GM12864 (cell line): ENCODE measurements around the gene ABLIM2.
"Not testable (repeated sequence)": the region's sequence is repeated elsewhere in the genome, so short reads cannot be mapped to it uniquely, and the experiment has no call there.

ENCODE experiments used
- DNase-seq: peaks from one replicate; pipeline ENCODE4 v3.0.0-alpha.2; 2011; ENCODE audit warnings: low read depth
- H3K4me3 ChIP-seq: 2 replicates; pipeline ENCODE4 v1.5.1; 2011; ENCODE audit warnings: mild to moderate bottlenecking, low read depth, low read length, control low read depth
- CTCF ChIP-seq: IDR thresholded peaks from 2 replicates; pipeline ENCODE4 v1.5.1; 2011; ENCODE audit warnings: low read depth, mild to moderate bottlenecking, moderate library complexity, low read length, control low read depth, inconsistent platforms; ENCODE audit errors: missing control alignments

The ABLIM2 gene

GRCh38 chr4:7955393-7955792 lies 203.2 kb downstream of the ABLIM2 start:
- H3K4me3 ChIP-seq: no peak overlapping the region
- DNase-seq: no peak
- no peak for TF ChIP-seq CTCF

DNA sequence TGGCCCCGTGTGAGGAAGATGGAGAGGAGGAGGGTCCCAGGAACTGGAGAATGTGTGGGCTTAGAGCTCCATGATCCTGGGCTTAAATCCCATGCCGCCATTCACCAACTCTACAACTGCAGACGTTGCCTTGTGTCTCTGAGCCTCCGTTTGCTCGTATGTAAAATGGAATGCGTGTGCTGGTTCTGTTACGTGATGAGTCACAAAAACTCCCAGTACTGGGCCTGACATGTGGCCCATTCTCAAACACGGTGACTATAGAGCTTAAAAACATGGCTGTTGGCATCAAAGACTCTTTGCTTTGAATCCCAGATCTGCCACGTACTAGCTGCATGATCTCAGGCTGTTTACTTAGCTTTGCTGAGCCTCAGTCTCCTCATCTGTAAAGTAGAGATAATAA lies 206.0 kb downstream of the ABLIM2 start:
- no peak for TF ChIP-seq CTCF
- DNase-seq: no peak
- no peak overlapping the region for H3K4me3 ChIP-seq

GRCh38 chr4:7950301-7951092 lies 208.1 kb downstream of the ABLIM2 start:
- DNase-seq: no peak
- TF ChIP-seq CTCF: no peak
- H3K4me3 ChIP-seq: no peak overlapping the region

DNA sequence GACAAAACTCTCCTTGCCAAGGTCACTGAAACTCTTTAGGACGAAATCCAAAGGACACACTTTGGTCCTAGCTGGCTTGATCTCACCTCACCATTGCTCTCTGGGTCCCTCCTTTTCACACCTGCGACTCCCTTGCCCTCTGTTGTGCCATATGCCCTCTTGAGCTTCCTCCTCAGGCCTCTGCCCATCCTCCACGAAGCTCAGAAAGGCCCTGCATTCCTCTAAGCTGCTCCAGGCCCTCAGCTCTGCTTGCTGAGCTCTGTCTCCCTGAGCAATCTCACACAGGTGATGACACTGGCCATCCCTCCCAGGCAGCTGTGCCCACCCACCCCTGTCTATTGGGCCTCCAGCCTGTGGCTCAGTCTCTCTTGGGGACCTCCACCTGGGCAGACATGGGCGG lies 208.9 kb downstream of the ABLIM2 start:
- H3K4me3 ChIP-seq: no peak overlapping the region
- no peak for TF ChIP-seq CTCF
- DNase-seq: no peak

GRCh38 chr4:7947927-7948326 lies 210.7 kb downstream of the ABLIM2 start:
- DNase-seq: no peak
- no peak for TF ChIP-seq CTCF
- no peak overlapping the region for H3K4me3 ChIP-seq

DNA sequence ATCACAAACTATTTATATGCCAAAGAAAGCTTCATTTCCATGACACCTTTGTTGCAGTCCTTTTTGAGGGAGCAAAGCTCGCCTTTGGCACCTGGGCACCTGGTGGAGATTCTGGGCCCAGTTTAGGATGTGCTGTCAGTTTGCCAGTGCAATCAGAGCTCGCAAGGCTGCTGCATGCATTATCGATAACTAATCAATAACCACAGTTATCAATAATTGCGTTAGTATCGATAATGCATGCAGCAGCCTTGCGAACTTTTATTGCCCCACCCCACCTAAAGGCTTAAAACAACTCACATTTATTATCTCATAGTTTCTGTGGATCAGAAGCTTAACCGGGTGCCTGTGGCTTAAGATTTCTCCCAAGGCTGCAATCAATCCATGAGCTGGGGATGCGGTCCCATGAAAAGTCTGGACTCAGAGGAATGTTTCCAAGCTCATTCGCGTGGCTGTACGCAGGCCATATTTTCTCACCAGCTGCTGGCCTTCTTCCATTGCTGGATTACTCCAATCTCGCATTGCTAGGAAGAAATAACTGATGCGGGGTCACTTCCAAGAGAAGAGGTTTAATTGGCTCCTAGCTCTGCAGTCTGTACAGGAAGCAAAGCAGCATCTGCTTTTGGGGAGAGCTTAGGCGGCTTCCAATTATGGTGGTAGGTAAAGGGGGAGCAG lies 212.8 kb downstream of the ABLIM2 start:
- TF ChIP-seq CTCF: no peak
- DNase-seq: no peak

GRCh38 chr4:7944599-7945220 lies 213.9 kb downstream of the ABLIM2 start:
- TF ChIP-seq CTCF: no peak
- no peak overlapping the region for H3K4me3 ChIP-seq
- DNase-seq: no peak

More for the DNA sequence above, 212.8 kb downstream of the ABLIM2 start:
- H3K4me3 ChIP-seq: no peak overlapping the region

DNA sequence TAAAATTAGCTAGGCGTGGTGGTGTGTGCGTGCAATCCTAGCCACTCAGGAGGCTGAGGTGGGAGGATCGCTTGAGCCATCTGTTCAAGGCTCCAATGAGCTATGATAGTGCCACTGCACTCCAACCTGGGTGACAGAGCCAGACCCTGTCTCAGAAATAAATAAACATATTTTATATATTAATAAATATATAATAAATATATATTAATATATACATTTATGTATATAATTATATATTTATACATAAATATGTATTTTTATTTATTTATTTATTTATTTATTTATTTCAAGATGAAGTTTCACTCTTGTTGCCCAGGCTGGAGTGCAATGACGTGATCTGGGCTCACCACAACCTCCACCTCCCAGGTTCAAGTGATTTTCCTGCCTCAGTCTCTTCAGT lies 214.9 kb downstream of the ABLIM2 start:
- not testable (repeated sequence) for DNase-seq, H3K4me3 ChIP-seq
